Smooth muscle cell of the brain vasculature (primary cell): ENCODE data around the gene MICALL1.
"Not testable (repeated sequence)": the region's sequence is repeated elsewhere in the genome, so short reads cannot be mapped to it uniquely, and the experiment has no call there.

Experiments
- DNase-seq: peaks from one replicate; pipeline ENCODE4 v3.0.0-alpha.2; 2012; ENCODE audit warnings: low read depth, low spot score

MICALL1 gene

GRCh38 chr22:37930270-37930951, 24.3 kb downstream of the MICALL1 start:
- DNase-seq, result no peak

GRCh38 chr22:37930952-37931440, 24.9 kb downstream of the MICALL1 start:
- DNase-seq, result no peak

- no peak for DNase-seq
Observed at GRCh38 chr22:37931893-37932389, 25.8 kb downstream of the MICALL1 start.

GRCh38 chr22:37932401-37932800, 26.3 kb downstream of the MICALL1 start:
- DNase-seq, result no peak

GRCh38 chr22:37932821-37933578, 26.9 kb downstream of the MICALL1 start:
- DNase-seq, result no peak

GRCh38 chr22:37933711-37934376, 27.7 kb downstream of the MICALL1 start:
- DNase-seq, result peak; percentile 82

GRCh38 chr22:37940698-37941376, 34.7 kb downstream of the MICALL1 start:
- no peak for DNase-seq

- DNase-seq, result no peak
Observed at GRCh38 chr22:37942133-37942532, 36.0 kb downstream of the MICALL1 start.

- DNase-seq, result no peak
Observed at GRCh38 chr22:37943136-37943824, 37.2 kb downstream of the MICALL1 start.

GRCh38 chr22:37943825-37944198, 37.7 kb downstream of the MICALL1 start:
- no peak for DNase-seq

GRCh38 chr22:37944423-37944822, 38.3 kb downstream of the MICALL1 start:
- DNase-seq, result not testable (repeated sequence)

GRCh38 chr22:37947142-37947795, 41.2 kb downstream of the MICALL1 start:
- not testable (repeated sequence) for DNase-seq

- no peak for DNase-seq
Observed at GRCh38 chr22:37951305-37951704, 45.2 kb downstream of the MICALL1 start.

- not testable (repeated sequence) for DNase-seq
Observed at GRCh38 chr22:37952629-37953028, 46.5 kb downstream of the MICALL1 start.

GRCh38 chr22:37953062-37953436, 47.0 kb downstream of the MICALL1 start:
- no peak for DNase-seq

- peak; percentile 84 for DNase-seq
Observed at GRCh38 chr22:37953437-37954179, 47.5 kb downstream of the MICALL1 start, which contains the start of the genes C22orf23 and POLR2F. Gene C22orf23 (minus strand): TSS chr22:37953601. CDS start chr22:37953149, 452 bp downstream. Gene POLR2F (plus strand): TSS chr22:37953699. CDS start chr22:37953788, 89 bp downstream.

GRCh38 chr22:37954686-37955085, 48.6 kb downstream of the MICALL1 start:
- DNase-seq, result no peak

- not testable (repeated sequence) for DNase-seq
Observed at GRCh38 chr22:37955825-37956397, 49.8 kb downstream of the MICALL1 start.

- DNase-seq, result no peak
Observed at GRCh38 chr22:37957232-37957631, 51.1 kb downstream of the MICALL1 start.
